HEK293T (cell line): Measurements from ENCODE around the gene PAQR9.

Experiments used
- BHLHE40 ChIP-seq: fragments of 450-650 bp; IDR thresholded peaks from 2 replicates; pipeline ENCODE4 v1.6.1; 2016; ENCODE audit warnings: mild to moderate bottlenecking, moderate library complexity, borderline replicate concordance
- ELF4 ChIP-seq: fragments of 450-650 bp; IDR thresholded peaks from 2 replicates; pipeline ENCODE4 v1.6.1; 2017; ENCODE audit warnings: antibody characterized with exemption
- FOXA1 ChIP-seq: fragments of 450-650 bp; IDR thresholded peaks from 2 replicates; pipeline ENCODE4 v1.6.1; 2016; ENCODE audit warnings: mild to moderate bottlenecking
- FOXM1 ChIP-seq: fragments of 450-650 bp; IDR thresholded peaks from 2 replicates; pipeline ENCODE4 v1.6.1; 2017; ENCODE audit warnings: mild to moderate bottlenecking, borderline replicate concordance
- HDGF ChIP-seq: fragments of 450-650 bp; IDR thresholded peaks from 2 replicates; pipeline ENCODE4 v1.6.1; 2017; ENCODE audit warnings: antibody characterized with exemption, borderline replicate concordance
- LEF1 ChIP-seq: fragments of 450-650 bp; IDR thresholded peaks from 2 replicates; pipeline ENCODE4 v1.6.1; 2017; ENCODE audit warnings: mild to moderate bottlenecking, borderline replicate concordance
- NFRKB ChIP-seq: fragments of 450-650 bp; IDR thresholded peaks from 2 replicates; pipeline ENCODE4 v1.6.1; 2016; ENCODE audit warnings: mild to moderate bottlenecking, moderate library complexity
- SP1 ChIP-seq: fragments of 450-650 bp; IDR thresholded peaks from 2 replicates; pipeline ENCODE4 v1.6.1; 2017
- SUZ12 ChIP-seq: fragments of 450-650 bp; IDR thresholded peaks from 2 replicates; pipeline ENCODE4 v1.6.1; 2016; ENCODE audit warnings: mild to moderate bottlenecking

DNA sequence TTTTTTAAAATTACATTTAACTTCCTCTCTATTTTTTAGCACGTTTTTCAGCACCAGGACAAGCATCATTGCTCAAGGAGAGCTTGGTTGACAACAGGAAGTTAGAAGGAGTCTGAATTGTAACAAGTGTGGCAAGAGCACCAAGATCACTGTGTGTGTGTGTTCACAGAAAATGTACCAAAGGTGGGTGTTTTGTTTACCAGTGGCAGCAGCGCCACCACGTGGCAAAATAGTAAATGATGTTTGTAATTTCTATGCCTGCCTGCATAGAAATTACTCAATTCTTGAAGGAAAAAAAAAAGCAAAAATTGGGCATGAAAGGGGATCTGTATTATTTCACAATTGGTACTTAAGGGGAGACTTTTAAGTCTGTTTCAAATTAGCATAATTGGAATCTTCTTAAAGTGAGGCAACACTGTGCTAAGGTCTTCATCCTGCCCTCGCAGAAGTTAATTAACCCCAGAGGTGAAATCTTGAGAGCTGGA lies 30.5 kb upstream of the PAQR9 start:
- no peak for TF ChIP-seq LEF1
- TF ChIP-seq FOXM1, result no peak
- TF ChIP-seq BHLHE40, result no peak
- no peak for TF ChIP-seq HDGF
- TF ChIP-seq FOXA1, result no peak
- no peak for TF ChIP-seq SUZ12
- no peak for TF ChIP-seq SP1
- no peak for TF ChIP-seq NFRKB
- TF ChIP-seq ELF4, result no peak
